ENCODE measurements around the gene MED4. TPM values are rescaled to one million over a fixed set of nuclear protein-coding genes. Genes with fewer than 3 reads are reported as not detected.

The MED4 gene
- total and polyA plus RNA-seq, 5 donors: 40.2 to 56.2 (median 49.5) TPM

DNA sequence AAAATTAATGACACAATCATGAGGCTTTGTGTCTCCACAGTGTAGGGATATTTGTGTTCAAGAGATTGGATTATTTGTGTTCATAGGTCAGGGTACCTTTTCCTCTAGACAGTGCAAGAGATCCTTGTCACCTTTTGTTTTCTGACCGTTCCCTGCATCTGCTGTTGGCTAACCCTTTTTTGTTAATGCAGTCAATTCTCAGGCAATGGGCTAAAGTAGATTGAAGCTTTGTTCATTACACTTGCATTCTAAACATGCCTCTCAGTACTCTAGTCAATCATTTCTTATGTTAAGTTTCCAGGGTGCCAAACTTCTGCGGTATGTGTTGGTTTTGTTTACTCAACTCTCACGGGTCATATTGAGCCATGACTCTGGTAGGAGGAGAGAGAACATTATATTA is 1.8 kb upstream of the MED4 start:
- Histone ChIP-seq H3K4me3 (ENCODE audit: low read length) (no peak overlapping the region), H3K4me1 (ENCODE audit: control insufficient read depth, insufficient read depth, low read length) (peaks cover 2% of the 10 kb centered on the region), H3K9me3 (ENCODE audit: control insufficient read depth, low read length) (no peaks in the 10 kb centered on the region), H3K27ac (ENCODE audit: low read length) (no peak overlapping the region), H3K27me3 (ENCODE audit: control insufficient read depth, insufficient read depth) (no peaks in the 10 kb centered on the region)
- intact Hi-C loops (cut with DNase I): loop anchor here in 2 of 4 donors (10.0 kb wide), 1 partner anchor 138 kb away; the partner anchor contains the start of gene ITM2B (in 2 of the 2)
- no peak for DNase-seq
- no peak for ATAC-seq
- WGBS: 58% methylated on average over 3 of the region's 3 CpGs

DNA sequence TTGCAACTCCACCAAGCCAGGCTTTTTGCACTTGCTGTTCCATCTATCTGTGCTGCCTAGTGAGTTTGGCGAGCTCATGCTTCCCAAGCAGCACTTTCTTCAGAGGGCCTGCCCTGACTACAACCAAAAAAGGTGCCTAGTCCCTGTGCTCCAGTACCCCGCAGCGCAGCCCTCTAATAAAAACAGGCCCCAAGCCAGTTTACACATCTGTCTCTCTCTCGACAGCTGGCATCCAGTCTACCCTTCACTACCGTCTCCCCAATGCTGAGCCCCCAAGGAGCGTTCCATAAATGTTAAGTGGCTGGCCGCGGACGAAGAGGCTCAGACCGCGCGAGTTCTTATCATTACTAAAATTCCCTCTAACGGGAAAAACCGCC is 512 bp downstream of the MED4 start:
- no peaks in the 10 kb centered on the region for H3K27me3 ChIP-seq (ENCODE audit: control insufficient read depth, insufficient read depth)
- DNase-seq (peak in 1 of 3 donors; percentile 40), ATAC-seq (peak; percentile 4 to 27)
- under 1% methylated on average over 14 of the region's 14 CpGs for WGBS
- intact Hi-C loops (cut with DNase I): loop anchor here in 2 of 4 donors (10.0 kb wide), 1 partner anchor 140 kb away; the partner anchor contains the start of gene ITM2B (in 2 of the 2)
- peak overlapping the region; percentile 88 for H3K27ac ChIP-seq (ENCODE audit: low read length)
- H3K4me3 ChIP-seq (ENCODE audit: low read length): peak overlapping the region; percentile 97
- H3K9me3 ChIP-seq (ENCODE audit: control insufficient read depth, low read length): no peaks in the 10 kb centered on the region
- H3K4me1 ChIP-seq (ENCODE audit: control insufficient read depth, insufficient read depth, low read length): peaks cover 3% of the 10 kb centered on the region

DNA sequence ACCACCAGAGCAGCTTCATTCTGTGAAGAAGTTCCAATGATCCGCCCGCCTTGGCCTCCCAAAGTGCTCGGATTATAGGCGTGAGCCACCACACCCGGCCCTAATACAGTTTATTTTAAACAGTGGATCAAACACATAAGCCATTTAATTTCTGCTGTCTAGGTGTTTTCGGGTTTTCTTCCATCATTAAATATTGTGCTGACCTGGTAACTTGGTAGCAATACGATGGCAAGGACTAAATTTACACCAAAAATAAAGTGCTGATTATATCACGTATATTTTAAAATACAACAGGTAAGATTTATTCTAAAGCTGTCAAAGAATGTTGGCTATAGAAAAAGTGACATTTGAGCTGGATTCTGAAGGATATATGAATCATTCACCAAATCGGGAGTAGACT is 1.3 kb downstream of the MED4 start:
- Histone ChIP-seq H3K27me3 (ENCODE audit: control insufficient read depth, insufficient read depth) (no peaks in the 10 kb centered on the region), H3K4me1 (ENCODE audit: control insufficient read depth, insufficient read depth, low read length) (peaks cover 3% of the 10 kb centered on the region), H3K9me3 (ENCODE audit: control insufficient read depth, low read length) (no peaks in the 10 kb centered on the region), H3K27ac (ENCODE audit: low read length) (no peak overlapping the region), H3K4me3 (ENCODE audit: low read length) (peak overlapping the region; percentile 97)
- no peak for ATAC-seq
- intact Hi-C loops (cut with DNase I): loop anchor here in 2 of 4 donors (10.0 kb wide), 1 partner anchor 141 kb away; the partner anchor contains the start of gene ITM2B (in 2 of the 2)
- no peak for DNase-seq
- 80% methylated on average over 9 of the region's 9 CpGs for WGBS

DNA sequence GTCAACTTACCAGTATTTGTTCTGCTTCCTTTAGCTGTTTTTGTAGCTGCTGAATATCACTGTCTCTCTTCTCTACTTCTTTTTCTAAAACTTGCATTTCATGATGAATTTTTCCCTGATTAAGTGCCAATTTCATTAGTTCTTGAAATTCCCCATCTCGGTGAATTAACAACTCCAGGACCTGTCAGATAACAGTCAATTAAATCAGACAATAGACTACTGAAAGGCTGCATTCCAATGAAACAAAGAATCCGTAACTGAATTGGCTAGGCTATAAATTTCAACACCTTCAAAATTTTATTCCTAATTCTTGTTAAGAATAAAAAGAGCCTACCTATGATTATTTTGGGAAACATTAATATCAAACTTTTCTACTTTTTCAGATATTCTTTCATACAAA is 8.6 kb downstream of the MED4 start:
- H3K27ac ChIP-seq (ENCODE audit: low read length): no peak overlapping the region
- WGBS: 75% methylated on average over 2 of the region's 2 CpGs
- ATAC-seq: no peak
- intact Hi-C loops (cut with DNase I): no loop called here
- no peak for DNase-seq
- no peaks in the 10 kb centered on the region for H3K9me3 ChIP-seq (ENCODE audit: control insufficient read depth, low read length)
- H3K4me3 ChIP-seq (ENCODE audit: low read length): no peak overlapping the region
- no peaks in the 10 kb centered on the region for H3K27me3 ChIP-seq (ENCODE audit: control insufficient read depth, insufficient read depth)
- peaks cover under 1% of the 10 kb centered on the region for H3K4me1 ChIP-seq (ENCODE audit: control insufficient read depth, insufficient read depth, low read length)

DNA sequence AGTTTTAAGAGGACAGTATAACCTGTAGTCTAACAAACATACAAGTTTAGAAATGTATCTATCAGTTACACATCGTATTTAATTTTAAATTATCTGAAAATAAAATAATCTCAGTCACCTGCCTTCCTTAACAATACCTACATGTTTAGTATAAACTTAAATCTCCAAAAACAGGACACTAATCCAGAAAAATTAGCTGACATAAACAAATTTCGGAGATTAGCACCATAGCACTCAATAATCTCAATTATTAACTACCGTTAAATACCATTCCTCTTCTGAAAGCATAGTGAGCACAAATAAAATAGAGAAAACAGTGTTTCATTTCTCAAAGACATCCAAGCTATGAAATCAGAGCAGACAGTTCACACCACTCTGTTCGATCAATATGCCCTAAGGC is 13.2 kb downstream of the MED4 start:
- Histone ChIP-seq H3K4me3 (ENCODE audit: low read length) (no peak overlapping the region), H3K27me3 (ENCODE audit: control insufficient read depth, insufficient read depth) (no peaks in the 10 kb centered on the region), H3K27ac (ENCODE audit: low read length) (no peak overlapping the region), H3K9me3 (ENCODE audit: control insufficient read depth, low read length) (no peaks in the 10 kb centered on the region), H3K4me1 (ENCODE audit: control insufficient read depth, insufficient read depth, low read length) (no peaks in the 10 kb centered on the region)
- ATAC-seq (no peak), DNase-seq (no peak)
- intact Hi-C loops (cut with DNase I): no loop called here
- WGBS: 95% methylated on average over 4 of the region's 4 CpGs

DNA sequence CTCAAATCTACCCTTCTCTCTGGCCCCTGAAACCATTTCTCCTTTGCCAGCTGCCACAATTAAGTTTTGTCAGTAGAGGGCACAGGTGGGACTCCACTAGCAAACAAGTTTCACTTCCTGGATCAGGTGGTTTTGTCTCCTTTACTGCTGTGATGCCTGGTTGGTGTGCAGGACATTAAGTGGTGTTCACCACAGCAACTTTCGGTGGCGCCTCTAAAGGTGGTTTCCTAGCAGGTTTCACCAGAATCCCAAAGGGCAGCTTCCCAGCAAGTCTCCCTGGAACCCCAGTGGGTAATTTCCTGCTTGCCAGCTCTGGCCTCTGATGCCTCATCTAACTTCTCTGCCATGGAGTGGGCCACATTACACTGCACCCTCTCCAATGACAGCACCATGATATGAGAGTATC is 16.6 kb downstream of the MED4 start:
- intact Hi-C loops (cut with DNase I): no loop called here
- 46% methylated on average over 2 of the region's 2 CpGs for WGBS
- no peak for ATAC-seq
- no peaks in the 10 kb centered on the region for H3K9me3 ChIP-seq (ENCODE audit: control insufficient read depth, low read length)
- no peak overlapping the region for H3K4me3 ChIP-seq (ENCODE audit: low read length)
- no peaks in the 10 kb centered on the region for H3K27me3 ChIP-seq (ENCODE audit: control insufficient read depth, insufficient read depth)
- no peak overlapping the region for H3K27ac ChIP-seq (ENCODE audit: low read length)
- DNase-seq: no peak
- no peaks in the 10 kb centered on the region for H3K4me1 ChIP-seq (ENCODE audit: control insufficient read depth, insufficient read depth, low read length)

DNA sequence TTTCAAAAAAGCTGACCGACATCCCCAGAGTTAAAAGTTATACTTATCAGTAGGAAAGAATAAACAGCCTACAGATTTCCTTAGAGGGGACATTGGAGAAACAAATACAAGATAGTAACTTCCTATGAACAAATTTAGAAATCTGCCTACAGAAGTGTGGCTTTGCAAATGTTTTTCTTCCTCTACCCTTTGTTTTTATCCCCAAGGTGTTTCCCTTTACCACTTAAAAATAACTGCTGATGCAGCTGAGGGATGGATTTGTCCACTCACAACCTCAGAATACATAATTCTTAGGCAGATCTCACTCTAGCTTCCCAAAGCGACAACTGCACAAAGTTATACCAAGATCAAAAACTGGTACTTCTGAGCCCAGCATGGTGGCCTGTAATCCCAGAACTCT is 20.9 kb downstream of the MED4 start:
- intact Hi-C loops (cut with DNase I): no loop called here
- Histone ChIP-seq H3K9me3 (ENCODE audit: control insufficient read depth, low read length) (no peaks in the 10 kb centered on the region), H3K4me1 (ENCODE audit: control insufficient read depth, insufficient read depth, low read length) (no peaks in the 10 kb centered on the region), H3K27ac (ENCODE audit: low read length) (no peak overlapping the region), H3K4me3 (ENCODE audit: low read length) (no peak overlapping the region), H3K27me3 (ENCODE audit: control insufficient read depth, insufficient read depth) (no peaks in the 10 kb centered on the region)
- DNase-seq (no peak), ATAC-seq (no peak)
- 77% methylated on average over 2 of the region's 2 CpGs for WGBS

DNA sequence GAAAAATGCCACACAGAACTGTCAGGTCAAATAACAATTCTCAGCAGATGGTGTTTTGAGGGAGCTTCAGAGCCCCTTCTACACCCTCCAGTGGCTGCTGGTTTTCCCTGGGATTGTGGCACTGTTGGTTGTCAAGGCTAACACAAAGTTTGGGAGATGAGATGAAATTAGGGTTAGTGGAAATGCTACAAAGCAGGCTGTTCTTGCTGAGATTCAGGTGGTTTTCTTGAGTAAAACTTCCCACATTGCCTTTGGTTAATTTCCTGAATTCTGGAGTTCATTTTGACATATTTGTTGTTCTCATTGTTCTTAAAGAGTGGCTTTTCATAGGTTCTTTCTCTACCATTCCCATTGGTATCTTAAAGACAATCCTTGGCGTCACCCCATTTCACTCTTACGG is 22.1 kb downstream of the MED4 start:
- 98% methylated on average over 2 of the region's 2 CpGs for WGBS
- Histone ChIP-seq H3K27me3 (ENCODE audit: control insufficient read depth, insufficient read depth) (no peaks in the 10 kb centered on the region), H3K9me3 (ENCODE audit: control insufficient read depth, low read length) (no peaks in the 10 kb centered on the region), H3K4me1 (ENCODE audit: control insufficient read depth, insufficient read depth, low read length) (no peaks in the 10 kb centered on the region), H3K4me3 (ENCODE audit: low read length) (no peak overlapping the region), H3K27ac (ENCODE audit: low read length) (no peak overlapping the region)
- DNase-seq: no peak
- intact Hi-C loops (cut with DNase I): no loop called here
- no peak for ATAC-seq

DNA sequence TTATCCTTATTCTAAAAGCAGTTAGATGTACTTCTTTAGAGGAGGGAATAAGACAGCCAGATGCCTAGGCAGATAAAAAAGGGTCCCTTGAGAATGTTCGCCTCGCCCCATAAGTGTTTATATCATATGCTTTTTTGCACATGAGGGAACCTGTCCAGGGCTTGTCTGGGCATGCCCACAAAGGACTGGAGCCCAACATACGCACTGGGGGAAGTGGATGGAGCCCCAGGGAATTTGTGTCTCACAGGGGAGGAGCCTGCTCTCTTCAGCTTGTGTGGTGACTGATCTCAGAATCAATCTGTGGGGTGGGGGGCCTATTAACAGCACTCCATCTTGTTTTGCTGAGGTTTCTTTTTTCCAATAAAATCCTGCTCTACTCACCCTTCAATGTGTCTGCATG is 22.6 kb downstream of the MED4 start:
- 90% methylated on average over 3 of the region's 3 CpGs for WGBS
- Histone ChIP-seq H3K9me3 (ENCODE audit: control insufficient read depth, low read length) (no peaks in the 10 kb centered on the region), H3K4me1 (ENCODE audit: control insufficient read depth, insufficient read depth, low read length) (no peaks in the 10 kb centered on the region), H3K27me3 (ENCODE audit: control insufficient read depth, insufficient read depth) (no peaks in the 10 kb centered on the region), H3K27ac (ENCODE audit: low read length) (no peak overlapping the region), H3K4me3 (ENCODE audit: low read length) (no peak overlapping the region)
- intact Hi-C loops (cut with DNase I): no loop called here
- DNase-seq (no peak), ATAC-seq (no peak)

DNA sequence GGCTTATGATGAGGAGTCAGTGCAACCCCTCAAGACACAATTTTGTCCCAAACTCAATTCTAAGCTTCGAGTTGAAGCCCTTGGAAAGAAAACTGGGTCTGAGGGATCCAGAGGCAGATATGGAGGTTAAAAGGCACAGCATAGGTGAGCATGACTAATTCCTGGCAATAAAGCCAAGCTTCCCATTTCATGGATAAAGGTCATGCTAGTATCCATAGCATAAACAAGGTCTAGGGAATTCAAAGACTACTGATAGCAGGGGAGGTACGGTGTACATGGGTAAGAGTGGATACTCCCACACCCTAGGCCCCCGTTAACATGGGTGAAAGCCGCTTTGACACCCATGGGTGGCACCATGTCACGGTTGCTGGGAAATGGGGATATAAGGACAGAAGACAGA is 24.0 kb downstream of the MED4 start:
- intact Hi-C loops (cut with DNase I): no loop called here
- WGBS: 79% methylated on average over 5 of the region's 5 CpGs
- no peaks in the 10 kb centered on the region for H3K4me1 ChIP-seq (ENCODE audit: control insufficient read depth, insufficient read depth, low read length)
- H3K27ac ChIP-seq (ENCODE audit: low read length): no peak overlapping the region
- no peak for DNase-seq
- no peaks in the 10 kb centered on the region for H3K27me3 ChIP-seq (ENCODE audit: control insufficient read depth, insufficient read depth)
- H3K4me3 ChIP-seq (ENCODE audit: low read length): no peak overlapping the region
- ATAC-seq: no peak
- no peaks in the 10 kb centered on the region for H3K9me3 ChIP-seq (ENCODE audit: control insufficient read depth, low read length)

DNA sequence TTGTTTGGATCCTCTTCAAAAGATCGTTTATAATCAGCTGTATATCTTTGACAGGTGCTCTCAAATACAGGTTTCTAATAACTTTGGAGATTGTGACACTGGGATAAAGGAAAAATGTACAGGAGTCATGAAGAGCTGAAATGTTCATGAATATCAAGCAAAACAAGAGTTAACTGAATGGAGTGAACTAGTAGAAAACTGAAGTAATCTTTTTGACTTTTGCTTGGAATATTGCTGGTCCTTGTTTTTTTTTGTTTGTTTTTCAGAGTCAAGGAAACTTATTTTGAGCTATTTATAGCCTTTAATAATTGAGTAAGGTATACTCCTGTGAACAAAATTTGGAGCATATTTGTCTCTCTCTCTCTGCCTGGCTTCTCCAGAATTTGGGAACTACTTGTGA is 25.3 kb downstream of the MED4 start:
- DNase-seq: no peak

DNA sequence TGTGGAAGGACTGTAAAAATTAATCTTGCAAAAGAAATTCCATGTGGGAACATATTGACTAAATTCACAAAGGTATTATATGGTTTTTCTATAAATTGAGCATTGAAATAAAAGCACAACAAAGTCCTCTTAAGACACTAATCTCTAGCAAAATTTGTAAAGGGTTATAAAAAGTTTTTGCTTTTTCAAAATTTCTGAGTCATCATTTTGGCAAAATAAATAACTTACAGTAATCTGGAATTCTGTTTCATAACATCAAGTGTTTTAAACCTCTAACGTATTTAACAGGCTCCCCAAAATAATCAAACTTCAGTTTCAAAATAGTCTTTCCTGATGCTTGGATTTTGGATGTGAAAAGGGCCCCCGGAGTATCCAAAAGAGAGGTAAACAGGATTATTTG is 26.0 kb downstream of the MED4 start:
- Histone ChIP-seq H3K4me1 (ENCODE audit: control insufficient read depth, insufficient read depth, low read length) (no peaks in the 10 kb centered on the region), H3K27ac (ENCODE audit: low read length) (no peak overlapping the region), H3K4me3 (ENCODE audit: low read length) (no peak overlapping the region), H3K27me3 (ENCODE audit: control insufficient read depth, insufficient read depth) (no peaks in the 10 kb centered on the region), H3K9me3 (ENCODE audit: control insufficient read depth, low read length) (no peaks in the 10 kb centered on the region)
- DNase-seq (no peak), ATAC-seq (no peak)
- intact Hi-C loops (cut with DNase I): no loop called here
- WGBS: 96% methylated on average over 2 of the region's 2 CpGs

More for the DNA sequence above, 25.3 kb downstream of the MED4 start:
- no peaks in the 10 kb centered on the region for H3K9me3 ChIP-seq (ENCODE audit: control insufficient read depth, low read length)
- no peak overlapping the region for H3K27ac ChIP-seq (ENCODE audit: low read length)
- H3K4me3 ChIP-seq (ENCODE audit: low read length): no peak overlapping the region
- intact Hi-C loops (cut with DNase I): no loop called here
- WGBS: 96% methylated on average over 1 of the region's 1 CpG
- no peaks in the 10 kb centered on the region for H3K4me1 ChIP-seq (ENCODE audit: control insufficient read depth, insufficient read depth, low read length)
- no peaks in the 10 kb centered on the region for H3K27me3 ChIP-seq (ENCODE audit: control insufficient read depth, insufficient read depth)
- no peak for ATAC-seq

All from right cardiac atrium (tissue), 5 donors.